GM18907 (cell line): Measurements from ENCODE around the gene GALC.
"Not testable (repeated sequence)": the region's sequence is repeated elsewhere in the genome, so short reads cannot be mapped to it uniquely, and the experiment has no call there.

Source experiments
- ATAC-seq: cut with Tn5 transposase; IDR thresholded peaks from one replicate; pipeline ENCODE4 v1.9.1; 2021; ENCODE audit warnings: mild to moderate bottlenecking, moderate library complexity; ENCODE audit not compliant: unreplicated experiment

Gene GALC

DNA sequence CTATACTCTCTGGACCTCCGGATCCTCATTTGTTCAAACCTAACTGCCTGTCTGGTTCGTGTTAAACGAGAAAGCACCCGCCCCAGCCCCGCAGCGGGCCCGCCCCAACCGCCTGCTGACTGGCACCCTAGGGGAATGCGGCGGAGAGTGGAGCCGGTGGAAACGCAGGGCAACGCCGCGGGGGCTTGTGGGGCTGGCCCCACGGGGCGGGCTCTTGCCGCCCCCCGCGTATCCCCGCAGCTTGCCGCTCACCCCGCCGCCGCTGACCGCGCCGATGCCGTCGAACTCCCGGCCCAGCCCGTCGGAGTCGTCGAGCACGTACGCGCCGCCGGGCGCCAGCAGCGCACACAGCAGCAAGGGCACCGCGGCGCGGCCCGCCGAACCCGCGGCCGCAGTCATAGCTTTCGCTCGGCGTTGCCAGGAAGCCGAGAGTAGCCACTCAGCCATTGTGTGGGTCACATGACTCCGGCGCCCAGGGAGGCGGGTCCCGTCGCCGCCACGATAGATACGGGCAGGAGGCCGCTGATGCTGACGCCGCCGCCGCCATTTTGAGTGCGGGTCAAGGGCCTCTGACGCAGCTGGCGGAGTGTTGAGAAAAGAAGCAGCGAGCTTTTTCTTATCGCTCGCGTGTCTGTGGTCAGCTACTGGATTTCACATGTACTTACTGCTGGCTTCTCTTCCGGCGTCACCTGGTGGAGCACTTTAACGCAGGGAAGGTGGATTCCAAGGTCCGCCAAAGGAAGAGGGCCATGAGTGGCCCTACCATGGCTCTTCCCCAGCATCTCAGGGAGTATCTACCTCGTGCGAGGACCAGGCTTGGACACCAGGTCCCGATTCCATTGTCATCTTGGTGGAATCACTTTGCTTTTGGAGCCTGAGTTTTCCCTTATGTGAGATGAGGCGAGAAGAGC is at the start of gene GALC:
Gene GALC, minus strand, starts transcription at position 465 of the 911 bp plus-strand sequence. Its CDS starts 18 bp downstream, at position 447.
- peak; percentile 91 for ATAC-seq

DNA sequence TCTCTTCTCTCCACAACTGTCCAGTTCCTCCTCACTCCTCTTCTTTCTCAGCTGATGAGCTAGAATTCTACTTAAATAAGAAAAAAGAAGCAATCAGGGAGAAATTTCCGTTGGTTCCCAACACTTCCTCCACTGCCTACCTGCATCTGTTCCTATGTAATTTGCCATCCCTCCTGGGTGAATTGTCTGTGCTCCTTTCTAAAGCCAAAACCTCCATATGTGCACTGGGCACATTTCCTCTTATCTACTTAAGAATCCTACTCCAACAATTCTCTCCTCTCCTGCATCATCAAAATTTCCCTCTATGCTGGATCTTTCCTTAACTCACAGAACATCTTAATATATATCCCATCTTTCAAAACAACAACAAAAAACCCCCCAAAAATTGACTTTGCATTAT is 47.2 kb upstream of the GALC start:
- no peak for ATAC-seq

DNA sequence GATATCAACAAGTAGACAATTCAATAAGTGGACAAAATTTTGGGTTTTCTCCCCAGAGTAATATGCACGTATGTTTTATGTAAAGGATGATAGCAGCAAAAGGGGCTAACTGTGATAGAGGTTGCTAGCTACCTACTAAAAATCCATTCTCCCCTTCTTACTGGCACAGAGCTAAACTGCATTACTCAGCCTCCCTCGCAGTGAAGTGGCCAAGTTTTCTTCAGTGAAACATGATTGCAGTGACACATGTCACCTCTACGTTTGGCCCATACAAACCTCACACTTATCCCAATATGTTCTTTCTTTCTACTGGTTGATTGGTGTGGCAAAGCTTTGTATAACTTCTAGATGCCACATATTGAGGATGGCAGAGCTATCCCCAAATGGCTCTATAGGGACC is 46.2 kb upstream of the GALC start:
- no peak for ATAC-seq

DNA sequence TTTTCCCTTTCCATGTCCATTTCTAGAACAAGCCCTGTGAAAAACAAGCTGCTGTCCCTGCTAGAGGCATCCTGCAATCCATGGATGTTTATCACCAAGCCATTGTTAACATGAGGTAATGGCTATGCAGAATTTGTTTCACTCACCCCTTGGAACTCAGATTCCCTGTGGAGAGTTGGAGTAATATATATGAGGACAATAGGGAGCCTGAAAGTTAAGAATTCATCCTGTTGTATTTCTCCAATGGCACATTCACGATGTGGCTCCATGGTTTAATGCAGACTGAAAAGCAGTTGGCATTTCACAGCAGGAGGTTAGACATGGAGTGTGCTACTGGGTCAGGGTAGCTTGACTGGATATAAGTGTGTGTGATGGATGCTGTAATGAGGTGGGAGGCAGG is 44.3 kb upstream of the GALC start:
- ATAC-seq = no peak

DNA sequence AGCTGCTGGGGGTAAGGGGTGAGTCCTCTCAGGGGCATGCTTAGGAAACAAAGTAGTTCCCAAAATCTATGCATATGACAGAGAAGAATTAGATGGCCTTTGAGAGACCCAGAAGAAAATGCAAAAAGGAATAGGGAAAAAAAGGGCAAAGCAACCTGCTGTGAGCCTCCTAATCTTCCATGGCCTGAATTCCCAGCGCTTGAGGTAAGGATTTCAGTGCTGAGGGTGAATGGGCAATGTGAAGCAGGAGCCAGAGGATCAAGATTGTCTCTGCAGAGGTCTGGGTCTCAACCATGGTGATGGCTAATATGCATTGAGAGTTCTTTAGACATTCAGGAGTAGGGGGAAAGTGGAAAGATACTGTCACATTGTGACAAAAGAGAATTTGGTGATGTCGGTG is 43.4 kb upstream of the GALC start:
- ATAC-seq = no peak

DNA sequence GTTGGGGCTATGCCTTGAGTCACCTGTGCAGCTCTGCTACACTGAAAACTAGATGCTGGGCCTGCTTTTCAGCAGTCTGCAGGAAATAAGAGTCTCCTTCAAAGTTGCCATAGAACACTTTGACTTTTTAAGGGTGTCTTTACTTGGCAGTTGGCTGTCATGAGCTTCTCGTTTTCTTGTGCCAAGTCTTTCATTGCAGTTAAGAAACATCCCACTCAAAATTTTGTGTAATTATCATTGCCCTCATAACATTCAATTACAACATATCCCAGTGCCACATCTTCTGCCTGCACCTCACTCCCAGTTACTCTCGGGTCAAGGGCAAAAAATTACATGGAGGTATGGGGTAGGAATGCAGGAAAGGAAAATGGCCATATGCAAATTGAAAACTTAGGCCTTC is 41.1 kb upstream of the GALC start:
- no peak for ATAC-seq

GRCh38 chr14:88032373-88032772 is 39.4 kb upstream of the GALC start:
- no peak for ATAC-seq

- ATAC-seq = no peak
Measured at GRCh38 chr14:88030892-88031291, 37.9 kb upstream of the GALC start.

DNA sequence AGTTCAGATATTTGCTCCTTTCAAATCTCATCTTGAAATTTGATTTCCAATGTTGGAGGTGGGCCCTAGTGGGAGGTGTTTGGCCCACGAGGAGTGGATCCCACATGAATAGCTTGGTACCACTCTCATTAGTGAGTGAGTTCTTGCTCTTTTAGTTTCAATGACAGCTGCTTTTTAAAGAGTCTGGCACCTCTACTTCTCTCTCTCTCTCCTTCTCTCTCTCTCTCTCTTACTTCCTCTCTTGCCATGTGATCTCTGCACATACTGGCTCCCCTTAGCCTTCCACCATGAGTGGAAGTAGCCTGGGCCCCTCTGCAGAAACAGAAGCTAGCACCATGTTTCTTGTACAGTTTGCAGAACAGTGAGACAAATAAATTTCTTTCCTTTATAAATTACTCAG is 37.1 kb upstream of the GALC start:
- no peak for ATAC-seq

GRCh38 chr14:88029500-88029899 is 36.5 kb upstream of the GALC start:
- no peak for ATAC-seq

DNA sequence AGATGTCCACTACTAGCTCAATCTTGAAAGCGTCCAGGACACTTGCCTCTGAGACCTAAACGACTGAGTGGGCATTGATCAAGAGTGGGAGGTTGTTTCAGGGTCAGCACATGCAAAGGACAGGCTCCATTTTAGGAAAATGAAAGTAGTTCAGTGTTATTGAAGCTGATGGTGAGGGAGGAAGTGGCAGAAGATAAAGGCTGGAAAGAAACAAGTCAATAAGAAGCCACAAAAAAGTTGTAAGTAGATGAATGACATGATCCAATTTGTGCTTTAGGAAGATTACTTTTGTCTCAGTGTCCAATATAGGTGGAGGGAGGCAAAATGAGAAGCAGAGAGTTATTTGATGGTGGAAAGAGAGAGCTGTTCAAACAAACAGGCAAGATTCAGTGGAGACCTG is 33.9 kb upstream of the GALC start:
- ATAC-seq = peak; percentile 46

DNA sequence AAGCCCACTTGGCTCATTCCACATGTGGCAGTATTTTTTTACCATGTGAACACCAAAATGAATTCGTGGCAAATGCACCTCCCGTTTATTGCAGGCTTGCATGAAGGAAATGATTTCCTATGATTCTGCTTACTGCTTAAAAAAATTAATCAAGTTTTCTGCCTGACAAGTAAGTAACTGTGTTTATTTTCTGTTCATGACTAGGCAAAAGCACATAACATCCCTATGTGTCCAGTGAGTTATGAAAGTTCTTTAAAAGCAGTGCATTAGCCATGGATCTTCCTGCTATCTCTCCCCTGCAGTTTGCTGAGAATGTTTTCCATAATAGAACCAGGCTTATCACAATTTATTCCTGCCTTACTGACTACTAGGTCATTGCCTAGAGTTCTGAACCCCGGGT is 32.3 kb upstream of the GALC start:
- ATAC-seq = no peak

GRCh38 chr14:88024252-88025086 is 31.5 kb upstream of the GALC start:
- not testable (repeated sequence) for ATAC-seq

DNA sequence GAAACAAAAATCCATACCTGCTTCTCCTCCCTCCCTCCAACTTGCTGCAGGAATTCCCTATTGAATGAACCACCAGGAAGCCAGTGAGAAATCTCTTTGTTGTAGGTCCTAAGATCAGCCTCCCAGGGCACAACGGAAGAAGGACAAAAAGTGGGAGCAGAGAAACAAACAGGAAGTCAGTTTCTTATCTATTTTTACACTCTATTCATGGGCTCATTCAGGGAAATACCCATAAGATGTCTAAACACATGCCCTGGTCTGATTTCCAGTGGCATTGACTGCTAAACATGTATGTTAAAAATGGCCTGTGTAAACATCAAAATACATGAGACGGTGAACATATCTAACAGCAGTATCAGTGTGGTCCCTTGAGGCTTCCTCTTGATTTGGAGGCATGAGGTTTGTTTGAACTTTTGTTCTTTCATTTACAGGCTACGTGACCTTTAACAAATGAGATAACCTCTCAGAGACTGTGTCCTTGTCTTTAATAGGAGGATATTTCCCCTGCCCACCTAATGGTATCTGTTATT is 30.7 kb upstream of the GALC start:
- peak; percentile 42 for ATAC-seq

DNA sequence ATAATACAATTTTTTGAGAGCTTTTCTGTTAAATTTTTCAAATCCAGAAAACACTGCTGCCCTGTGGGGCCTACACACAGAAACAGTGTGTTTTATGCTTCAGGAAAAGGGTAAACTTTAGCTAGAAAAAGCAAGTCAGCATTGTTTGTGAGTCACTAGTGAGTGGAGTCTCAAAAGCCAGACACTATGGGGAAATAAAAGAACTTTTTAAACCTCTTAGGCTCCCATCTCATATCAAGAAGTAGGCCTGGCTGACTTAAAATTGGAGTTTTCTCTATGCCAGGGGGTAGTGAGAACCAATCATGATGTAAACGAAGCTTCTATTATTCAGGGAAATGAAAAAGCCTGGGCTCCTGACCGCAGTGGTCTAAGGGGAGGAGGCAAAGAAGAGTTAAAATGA is 24.6 kb upstream of the GALC start:
- ATAC-seq = no peak

DNA sequence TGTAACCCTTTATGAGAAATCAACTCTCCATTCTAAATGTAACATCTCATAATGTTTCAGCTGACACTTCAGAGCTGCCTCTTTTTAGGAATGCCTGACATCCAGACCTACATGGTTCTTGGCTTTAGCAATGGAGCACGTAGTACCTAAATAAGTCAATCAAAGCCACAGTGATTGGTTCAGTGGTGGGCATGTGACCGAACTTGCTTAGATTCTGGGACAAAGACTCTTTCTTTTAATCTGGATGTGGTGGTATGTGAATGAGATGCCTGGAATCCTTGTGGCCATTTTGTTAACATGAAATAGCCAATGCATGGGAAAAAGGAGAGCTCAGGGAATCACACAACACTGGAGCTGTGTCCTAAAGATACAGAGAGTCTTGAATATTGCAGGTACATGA is 23.8 kb upstream of the GALC start:
- ATAC-seq = no peak

GRCh38 chr14:88013750-88014349 is 20.9 kb upstream of the GALC start:
- peak; percentile 96 for ATAC-seq

- no peak for ATAC-seq
Measured at GRCh38 chr14:88012495-88012894, 19.5 kb upstream of the GALC start.

DNA sequence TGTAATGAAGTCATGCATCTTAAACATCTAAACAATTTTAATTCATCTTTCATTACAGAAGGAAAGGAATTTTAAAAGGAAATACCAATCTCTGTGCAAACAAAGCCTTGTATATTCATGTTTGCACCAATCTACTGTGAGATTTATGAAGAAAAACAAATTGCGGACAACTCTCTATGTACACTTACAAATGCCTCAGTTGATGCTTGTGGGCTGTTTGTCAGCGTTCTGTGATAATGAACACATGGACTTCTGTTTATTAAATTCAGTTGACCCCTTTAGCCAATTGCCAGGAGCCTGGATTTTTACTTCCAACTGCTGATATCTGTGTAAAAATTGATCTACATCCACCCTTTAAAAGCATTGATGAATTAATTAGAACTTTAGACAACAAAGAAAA is 17.3 kb upstream of the GALC start:
- no peak for ATAC-seq

- no peak for ATAC-seq
Measured at GRCh38 chr14:88009486-88009885, 16.5 kb upstream of the GALC start.

GRCh38 chr14:88008039-88008742 is 15.2 kb upstream of the GALC start:
- ATAC-seq = no peak
